ENCODE data around the gene NAALADL2. TPM values are rescaled to one million over a fixed set of nuclear protein-coding genes. Genes with fewer than 3 reads are reported as not detected.

The NAALADL2 gene
- total RNA-seq, 1 experiment from 2014 or later = 5.1 TPM

DNA sequence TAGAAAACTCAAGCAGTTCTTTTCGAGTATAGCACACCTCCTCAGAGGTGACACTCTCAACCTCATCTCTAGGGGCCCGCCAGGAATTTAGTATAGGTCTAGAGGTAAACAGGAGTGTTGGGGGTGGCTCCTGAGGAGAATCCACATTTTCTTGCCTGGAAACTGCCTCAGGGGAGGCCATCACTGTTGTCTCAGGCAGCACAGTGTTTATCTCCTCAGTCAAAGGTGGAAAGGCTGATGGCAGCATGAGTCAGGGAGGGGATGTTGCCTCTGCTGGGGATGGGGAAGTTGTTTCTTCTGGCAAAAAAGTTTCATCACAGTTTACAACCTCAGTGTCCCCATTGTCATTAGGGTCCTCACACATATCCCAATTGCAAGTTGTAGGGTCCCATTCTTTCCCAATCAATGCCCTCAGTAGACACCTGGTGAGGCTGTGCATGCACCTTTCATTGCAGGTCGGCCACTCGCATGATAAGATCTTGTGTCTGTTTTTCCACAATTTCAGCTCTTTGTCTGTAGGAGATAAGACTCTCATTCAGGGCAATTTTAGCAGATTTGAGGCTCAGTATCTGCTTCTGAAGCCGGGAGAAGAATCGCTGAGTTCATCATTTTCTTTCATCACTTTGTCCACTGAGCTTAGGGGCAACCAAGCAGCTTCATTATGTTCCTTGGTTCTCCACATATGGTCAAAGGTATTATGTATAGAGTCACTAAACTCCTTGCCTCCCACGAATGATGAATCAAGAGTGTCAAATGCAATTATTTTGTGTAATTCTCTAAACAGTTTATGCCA, 25.8 kb downstream of the NAALADL2 start:
- peak; percentile 38 for DNase-seq (ENCODE audit: low read depth)

DNA sequence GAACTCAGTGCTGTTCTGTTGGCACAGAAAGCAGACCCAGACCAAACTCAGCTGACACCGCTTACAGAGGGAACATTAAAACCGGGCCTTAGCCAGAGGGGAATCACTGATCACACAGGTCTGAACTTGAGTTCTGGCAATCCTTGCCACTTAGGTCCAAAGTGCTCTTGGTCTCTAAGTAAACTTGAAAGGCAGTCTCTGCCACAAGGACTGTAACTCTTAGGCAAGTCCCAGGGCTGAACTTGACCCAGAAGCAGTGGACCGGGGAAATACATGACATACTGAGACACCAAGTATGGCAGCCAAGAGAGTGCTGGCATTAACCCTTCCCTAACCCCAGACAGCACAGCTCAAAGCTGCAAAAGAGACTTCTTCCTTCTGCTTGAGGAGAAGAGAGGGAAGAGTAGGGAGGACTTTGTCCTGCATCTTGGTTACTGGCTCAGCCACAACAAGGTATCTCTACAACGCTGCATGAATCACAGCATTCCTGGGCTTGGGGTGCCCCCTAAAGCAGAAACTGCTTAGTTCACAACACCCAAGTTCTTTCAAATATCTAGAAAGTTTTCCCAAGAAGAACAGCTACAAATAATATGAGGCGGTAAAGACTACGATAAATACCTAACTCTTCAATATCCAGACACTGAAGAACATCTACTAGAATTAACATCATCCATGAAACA, 32.5 kb downstream of the NAALADL2 start:
- DNase-seq (ENCODE audit: low read depth) = no peak

DNA sequence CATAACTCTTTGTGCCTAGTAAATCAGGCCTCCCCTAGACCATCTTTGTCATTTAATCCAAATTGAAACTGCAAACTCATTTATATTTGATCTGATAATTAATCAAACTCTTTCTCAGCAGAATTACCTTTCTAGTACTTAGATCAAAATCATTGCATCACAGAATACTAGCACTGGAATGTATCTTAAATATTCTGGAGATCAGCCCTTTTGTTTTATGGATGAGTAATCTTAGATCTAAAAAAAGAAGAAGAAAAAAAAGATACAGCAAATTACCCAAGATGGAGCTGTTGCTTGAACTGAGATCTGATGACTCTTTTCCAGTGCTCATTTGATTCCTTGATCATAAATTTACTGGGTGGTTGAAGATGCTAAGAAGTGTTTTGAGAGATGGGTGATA, 47.9 kb downstream of the NAALADL2 start:
- no peak for DNase-seq (ENCODE audit: low read depth)

DNA sequence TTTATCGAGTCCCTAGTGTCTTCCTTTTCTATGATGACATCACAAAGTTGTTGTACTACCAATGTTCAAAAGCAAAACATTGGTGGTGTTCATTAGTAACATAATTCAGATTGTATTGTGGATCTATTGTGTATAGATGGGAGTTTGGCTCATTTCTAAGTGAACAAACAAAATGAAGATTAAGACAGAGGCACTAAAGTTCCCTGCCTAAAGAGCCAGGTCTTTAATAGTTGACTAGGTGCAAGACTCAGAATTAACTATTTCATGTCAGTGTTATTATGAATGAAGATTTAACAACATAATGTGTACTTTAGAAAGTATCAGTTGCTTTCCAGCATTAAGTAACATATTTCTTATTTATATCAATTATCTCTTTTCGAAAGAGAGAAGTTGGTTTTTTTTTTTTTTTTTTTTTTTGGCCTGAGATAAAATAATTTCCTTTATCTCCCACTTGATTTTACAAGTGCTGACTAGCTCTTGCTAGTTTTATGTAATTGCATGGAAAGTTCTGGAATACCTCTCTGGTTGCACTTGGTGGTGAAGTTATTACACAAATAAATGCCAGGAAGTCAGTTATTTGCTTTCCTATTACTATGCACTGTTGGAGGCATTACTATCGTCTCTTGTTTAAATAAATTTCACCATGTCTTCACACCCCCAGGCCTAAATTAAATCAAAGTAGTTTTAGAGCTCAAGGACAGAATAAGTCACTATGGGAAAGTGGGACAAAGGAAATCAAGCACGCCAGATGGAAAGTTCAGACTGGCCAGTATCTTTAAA, 48.7 kb downstream of the NAALADL2 start:
- no peak for DNase-seq (ENCODE audit: low read depth)

DNA sequence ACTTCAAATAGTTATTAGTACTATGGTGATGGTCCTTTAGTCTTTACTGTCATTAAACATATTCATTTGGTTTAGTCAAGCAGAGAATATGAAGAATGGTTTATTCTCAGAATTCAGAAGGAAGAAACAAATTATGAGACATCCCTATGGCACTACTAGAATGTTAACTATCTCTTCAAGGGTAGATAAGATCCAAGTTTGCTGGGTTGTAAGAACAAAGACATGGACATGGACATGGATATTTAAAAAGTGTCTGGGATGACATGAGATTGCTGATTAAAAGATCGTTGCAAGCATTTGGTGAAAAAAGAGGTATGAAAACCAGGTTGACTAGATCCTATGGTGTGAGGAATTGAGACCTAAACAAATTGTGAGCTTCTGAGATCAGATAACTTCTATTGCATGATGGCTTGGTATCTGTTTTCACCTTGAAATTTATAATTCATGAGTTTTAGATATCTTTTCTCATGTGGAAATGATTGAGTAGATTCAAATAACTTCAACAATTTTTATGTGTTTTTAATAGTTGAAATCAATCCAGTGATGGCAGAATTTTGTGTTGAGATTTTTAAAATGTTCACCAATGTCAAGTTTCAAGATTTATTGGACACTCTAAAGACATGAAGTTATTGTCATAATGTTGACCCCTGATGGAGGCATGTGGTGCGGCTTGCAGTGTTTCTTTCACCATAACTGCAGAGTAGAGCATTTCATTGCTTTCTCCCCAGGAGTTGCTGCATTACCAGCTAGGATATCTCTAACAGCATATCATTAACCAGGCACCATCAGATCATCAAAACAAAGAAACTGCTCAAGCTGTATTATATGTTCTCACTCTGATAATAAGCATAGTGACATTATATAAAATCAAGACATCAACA, 72.6 kb downstream of the NAALADL2 start:
- peak; percentile 64 for DNase-seq (ENCODE audit: low read depth)

DNA sequence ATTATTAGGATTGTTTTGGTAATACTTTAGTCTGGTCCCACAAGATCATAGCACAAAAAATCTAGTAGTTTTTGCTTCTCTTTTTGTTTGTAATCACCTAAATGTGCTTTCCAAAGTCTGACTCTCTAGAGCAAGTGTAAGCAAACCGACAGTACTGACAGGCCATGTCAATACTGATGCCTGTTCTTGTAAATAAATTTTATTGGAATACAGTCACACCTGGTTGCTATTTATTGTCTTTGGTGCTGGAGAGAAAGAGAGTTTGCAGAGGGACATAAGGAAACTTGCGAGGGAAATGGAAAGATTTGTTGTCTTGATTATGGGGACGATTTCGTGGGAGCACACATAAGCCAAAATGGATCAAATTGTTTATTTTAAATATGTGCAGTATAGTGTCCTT, 77.5 kb downstream of the NAALADL2 start:
- DNase-seq (ENCODE audit: low read depth) = no peak

DNA sequence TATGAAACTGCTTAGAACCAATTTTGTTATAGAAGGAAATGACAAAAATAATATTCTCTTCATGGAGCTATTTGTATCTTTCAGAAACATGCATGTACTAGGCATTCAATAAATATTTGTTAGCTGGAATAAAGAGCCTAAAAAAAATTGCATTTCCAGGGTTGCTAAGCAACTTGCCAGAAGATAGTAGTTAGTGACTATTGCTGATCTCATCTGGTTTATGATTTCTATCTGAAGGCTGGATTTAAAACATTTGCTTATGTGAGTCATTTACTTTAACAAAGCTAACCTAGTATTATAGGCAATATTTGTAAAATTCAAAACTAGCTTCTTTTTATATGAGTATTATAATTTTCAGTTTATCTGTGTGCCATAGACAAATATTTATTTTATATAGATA, 78.3 kb downstream of the NAALADL2 start:
- DNase-seq (ENCODE audit: low read depth) = peak; percentile 78

DNA sequence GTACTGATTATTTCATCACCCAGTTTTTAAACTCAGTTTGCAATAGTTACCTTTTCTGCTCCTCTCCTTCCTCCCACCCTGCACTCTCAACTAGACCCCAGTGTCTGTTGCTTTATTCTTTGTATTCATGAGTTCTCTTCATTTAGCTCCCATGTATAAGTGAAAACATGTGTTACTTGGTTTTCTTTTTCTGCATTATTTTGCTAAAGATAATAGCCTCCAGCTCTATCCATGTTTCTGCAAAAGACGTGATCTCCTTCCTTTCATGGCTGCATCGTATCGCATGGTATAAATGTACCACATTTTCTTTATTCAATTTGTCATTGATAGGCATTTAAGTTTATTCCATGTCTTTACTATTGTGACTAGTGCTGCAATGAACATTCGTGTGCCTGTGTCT, 79.0 kb downstream of the NAALADL2 start:
- DNase-seq (ENCODE audit: low read depth) = no peak

DNA sequence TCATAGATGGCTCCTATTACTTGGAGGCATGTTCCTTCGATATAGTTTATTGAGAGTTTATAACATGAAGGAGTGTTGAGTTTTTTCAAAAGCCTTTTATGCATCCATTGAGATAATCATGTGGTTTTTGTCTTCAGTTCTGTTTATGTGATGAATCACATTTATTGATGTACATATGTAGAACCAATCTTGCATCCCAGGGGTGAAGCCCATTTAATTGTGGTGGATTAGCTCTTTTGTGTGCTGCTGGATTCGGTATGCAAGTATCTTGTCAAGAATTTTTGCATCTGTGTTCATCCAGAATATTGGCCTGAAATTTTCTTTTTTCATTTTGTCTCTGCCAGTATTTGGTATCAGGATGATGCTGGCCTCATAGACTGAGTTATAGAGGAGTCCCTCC, 81.0 kb downstream of the NAALADL2 start:
- DNase-seq (ENCODE audit: low read depth) = no peak

DNA sequence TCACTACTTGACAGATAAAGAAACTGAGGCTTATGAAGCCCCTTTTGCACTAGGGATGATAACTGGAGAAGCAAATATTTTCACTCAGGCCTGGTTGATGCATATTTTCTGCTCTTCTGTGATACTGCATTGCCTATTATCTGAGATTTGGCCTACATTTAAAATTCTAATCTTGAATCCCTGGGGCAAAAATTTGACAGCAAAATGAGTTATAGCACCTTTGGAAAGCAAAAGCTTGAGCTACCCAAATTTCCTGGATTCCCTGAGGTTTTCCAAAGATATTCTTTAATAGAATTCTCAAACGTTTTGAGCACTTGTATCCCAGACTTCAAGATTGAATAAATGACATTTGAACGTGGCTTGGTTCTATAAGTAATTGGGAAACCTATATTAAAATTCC, 86.1 kb downstream of the NAALADL2 start:
- peak; percentile 43 for DNase-seq (ENCODE audit: low read depth)

DNA sequence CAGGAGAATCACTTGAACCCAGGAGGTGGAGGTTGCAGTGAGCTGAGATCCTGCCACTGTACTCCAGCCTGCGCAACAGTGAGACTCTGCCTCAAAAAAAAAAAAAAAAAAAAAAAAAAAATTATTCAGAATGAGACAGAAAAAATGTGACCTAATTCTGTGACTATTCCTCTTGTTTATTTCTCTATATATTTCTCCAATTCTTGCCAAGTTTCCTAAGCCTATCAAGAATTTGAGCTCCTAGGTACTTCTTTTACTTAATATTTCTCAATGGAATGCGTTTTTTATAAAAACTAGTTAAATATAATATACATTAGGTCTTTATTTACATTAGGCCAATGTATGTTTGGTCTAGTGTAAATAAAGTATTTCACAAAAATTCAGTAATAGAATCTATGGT, 86.8 kb downstream of the NAALADL2 start:
- peak; percentile 34 for DNase-seq (ENCODE audit: low read depth)

DNA sequence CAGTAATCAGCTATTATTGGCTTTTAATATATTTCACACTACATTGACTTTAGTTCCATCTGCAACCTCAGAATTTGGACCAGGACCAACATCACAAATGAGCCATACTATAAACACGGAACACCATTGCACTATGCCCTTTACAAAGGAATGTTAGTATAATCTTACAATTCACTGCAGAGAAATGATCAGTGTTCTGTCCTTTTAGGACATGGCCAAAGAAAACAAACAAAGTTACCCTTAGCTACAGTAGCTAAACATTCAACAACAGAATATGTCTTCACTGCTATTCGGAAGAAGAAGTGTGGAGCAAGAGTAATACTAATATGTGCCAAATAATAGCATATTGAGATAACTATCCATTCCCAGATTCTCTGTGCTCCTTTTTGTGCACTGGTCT, 90.4 kb downstream of the NAALADL2 start:
- DNase-seq (ENCODE audit: low read depth) = peak; percentile 98

DNA sequence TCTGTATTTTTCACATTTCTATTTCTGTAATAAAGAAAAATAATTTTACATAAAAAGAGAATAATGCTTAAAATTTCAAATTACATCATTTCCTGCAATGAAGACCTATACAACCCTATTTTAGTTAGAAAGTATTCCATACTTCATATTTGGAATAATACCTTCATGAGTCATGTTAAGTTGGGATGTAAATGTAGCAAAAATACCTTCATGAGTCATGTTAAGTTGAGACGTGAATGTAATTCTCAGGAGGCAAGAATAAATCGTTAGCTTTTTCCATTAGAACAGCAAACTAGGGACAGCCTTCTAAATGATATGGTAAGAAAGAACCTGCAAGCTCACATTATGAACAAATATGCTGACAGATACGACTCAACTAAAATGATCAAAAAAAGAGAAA, 91.9 kb downstream of the NAALADL2 start:
- peak; percentile 92 for DNase-seq (ENCODE audit: low read depth)

DNA sequence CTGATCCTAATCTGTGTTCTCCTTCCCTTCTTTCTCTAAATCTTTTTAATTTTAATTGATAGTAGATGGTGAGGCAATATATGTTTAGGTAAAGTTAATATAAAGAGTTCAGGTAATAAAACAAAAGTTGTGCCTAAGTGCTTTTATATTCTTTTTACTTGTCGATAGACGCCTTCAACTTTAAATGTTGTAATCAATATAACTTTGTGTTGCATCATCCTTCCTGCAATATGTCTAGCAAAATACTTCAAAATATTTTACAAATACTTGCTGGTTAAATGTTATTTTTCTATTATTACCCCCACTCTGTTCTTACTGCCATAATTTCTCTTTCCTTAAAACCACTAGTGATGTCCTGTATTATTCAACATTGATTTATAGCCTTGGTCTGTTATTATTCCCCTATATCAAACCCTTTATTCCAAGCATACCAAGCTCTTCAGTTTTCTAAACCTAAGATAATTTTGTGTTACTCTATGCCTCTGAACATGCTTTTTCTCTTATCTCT, 92.4 kb downstream of the NAALADL2 start:
- DNase-seq (ENCODE audit: low read depth) = no peak

DNA sequence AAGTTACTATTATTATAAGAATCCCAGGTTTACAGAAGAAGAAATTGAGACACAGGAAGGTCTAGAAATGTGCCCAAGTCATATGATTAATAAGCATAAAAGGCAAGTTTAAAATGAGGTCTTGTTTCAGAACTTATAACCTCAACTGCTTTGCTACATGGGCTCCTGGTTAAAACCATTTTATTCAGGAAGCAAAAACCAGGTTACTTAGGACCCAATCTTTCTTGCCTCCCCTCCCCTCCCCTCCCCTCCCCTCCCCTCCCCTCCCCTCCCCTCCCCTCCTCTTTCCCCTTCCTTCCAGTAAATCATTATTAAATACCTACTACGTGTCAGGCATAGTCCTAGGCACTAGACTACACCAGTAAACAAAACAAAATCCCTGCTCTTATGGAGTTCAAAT, 93.9 kb downstream of the NAALADL2 start:
- DNase-seq (ENCODE audit: low read depth) = no peak

DNA sequence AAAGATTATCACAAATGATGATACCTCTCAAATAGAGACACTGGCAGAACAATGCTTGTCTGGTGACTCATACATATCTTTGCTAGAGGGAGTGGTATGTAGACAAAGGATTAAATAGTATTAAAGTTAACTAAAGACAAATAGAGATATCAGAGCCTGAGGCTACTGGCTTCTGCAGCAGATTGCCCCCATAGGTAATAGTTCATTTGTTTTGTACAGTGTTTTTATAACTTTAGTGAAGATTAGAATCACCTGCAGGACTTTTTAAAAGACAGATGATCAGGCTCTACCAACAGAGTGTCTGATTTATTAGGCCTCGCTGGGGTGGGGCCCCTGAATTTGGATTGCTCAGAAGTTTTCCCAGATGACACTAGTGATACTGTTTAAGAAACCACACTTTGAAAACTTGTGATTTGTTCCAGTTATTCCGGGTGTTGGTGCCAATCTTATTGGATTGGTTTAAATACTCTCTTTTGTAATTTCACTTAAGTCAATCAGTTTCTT, 96.4 kb downstream of the NAALADL2 start:
- peak; percentile 82 for DNase-seq (ENCODE audit: low read depth)

DNA sequence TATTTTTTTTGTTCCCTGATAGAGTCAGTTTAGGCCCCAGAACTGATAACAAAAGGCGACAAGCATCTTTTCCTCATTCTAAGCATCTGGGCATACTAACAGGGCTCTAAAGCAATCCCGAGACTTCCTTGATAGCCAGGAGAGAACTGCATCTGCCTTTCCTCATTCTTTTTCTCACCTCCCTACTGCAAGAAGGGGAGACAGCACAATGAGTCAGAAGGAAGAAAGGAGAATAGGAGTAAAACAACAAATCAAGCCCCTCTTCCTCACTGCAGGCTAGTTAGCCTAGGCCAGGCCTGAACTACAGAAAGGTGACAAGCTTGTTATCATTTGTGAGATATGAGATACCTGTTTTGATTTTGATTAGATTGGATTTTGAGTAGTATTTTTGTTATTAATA, 97.9 kb downstream of the NAALADL2 start:
- DNase-seq (ENCODE audit: low read depth) = no peak

DNA sequence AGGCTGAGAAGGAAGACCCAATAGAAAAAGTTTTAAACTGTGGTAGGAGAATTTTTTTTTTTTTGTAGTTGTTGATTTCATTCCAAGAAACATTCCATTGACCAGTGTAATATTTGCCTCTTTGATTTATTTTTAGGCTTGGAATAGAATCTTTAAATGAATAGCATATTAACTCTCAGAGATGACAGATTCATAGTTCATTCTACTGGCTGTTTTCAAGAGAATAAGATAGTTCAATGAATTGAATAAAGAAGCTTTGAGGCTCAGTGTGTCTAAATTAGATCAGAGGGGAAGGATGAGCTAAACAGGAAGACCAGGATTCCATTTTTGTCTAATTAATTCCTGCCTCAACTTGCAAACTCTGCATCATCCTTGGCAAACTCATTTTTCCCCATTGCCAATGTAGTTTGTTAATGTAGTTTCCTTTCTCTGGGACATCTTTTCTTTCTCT, 98.4 kb downstream of the NAALADL2 start:
- no peak for DNase-seq (ENCODE audit: low read depth)

DNA sequence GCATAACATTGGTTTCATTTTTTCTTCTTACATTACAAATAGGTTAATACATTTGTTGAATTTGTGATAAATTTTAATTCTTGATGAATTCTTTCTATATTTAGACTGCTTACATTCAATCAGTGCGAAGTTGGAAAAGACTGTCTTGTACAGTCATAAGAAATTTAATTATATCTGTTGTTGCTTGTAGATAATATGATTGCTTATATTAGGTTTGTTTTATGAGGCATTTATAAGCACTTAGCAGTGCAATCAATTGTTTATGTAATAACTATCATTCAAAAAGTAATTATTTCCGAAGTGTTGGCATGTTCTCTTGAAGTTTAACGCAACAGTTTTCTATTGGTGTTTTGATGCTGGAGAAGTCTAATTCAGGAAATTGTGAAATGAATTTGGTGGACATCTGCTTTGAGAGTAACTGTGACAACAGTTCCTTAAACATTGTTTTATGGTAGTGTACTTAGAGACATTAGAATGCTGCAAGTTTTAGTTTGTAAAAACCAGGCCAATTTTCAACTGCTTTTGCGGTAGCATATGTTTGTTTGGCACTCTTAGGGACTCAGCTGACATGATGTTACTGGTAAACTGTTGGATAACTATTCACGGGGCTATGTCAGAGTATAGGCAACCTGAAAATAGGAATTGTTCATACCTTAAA, 99.7 kb downstream of the NAALADL2 start:
- no peak for DNase-seq (ENCODE audit: low read depth)

DNA sequence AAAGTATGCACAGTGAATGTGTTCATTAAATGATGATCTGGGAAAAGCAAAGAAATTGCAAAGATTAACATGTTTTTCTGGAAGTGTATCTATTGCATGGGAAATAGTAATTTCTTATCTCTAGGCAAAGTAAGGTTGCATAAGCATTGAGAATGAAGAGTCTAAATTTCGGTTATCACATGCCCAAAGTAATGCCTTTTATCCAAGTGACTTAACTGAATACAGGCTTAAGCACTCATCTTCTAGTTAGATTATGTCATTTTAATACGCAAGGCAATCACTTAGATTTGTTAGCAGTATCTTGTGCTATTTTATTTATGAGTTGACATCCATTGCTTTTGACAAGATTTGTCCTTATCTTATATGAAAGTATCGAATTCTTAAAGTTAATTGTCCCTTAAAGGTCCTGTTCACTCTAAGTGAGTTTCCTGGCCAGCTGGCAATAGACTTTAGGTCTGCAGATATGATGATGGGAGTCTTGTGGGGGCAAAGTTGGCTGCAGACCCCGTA, 100.5 kb downstream of the NAALADL2 start:
- no peak for DNase-seq (ENCODE audit: low read depth)
